T-cell (primary cell): ENCODE measurements around the gene KLHDC3. TPM values are rescaled to one million over a fixed set of nuclear protein-coding genes. Genes with fewer than 3 reads are reported as not detected.
"Not testable (repeated sequence)": the region's sequence is repeated elsewhere in the genome, so short reads cannot be mapped to it uniquely, and the experiment has no call there.

Experiments used
- ATAC-seq, 4 experiments: fragments of 200-7000 bp in 3 of 4; fragments of 150-1000 bp in 1 of 4; cut with Tn5 transposase; replicated peaks in 1 of 4; 1 replicate in 3 of 4; 2 replicates in 1 of 4; pipeline ENCODE4 v1.10.0; 2021; ENCODE audit warnings: moderate library complexity in 3 of 4, mild to moderate bottlenecking in 2 of 4, moderate number of reproducible peaks in 1 of 4
- CTCF ChIA-PET, 2 donors: fragments of 300-600 bp; sonication (Branson Sonifier 250); formaldehyde crosslinking; loops; one replicate each; lab custom pipeline; 2022; ENCODE audit warnings: antibody characterized with exemption in 2 of 2; lab: Charles Lee
- POLR2A ChIA-PET, 2 donors: fragments of 300-600 bp; sonication (Branson Sonifier 250); formaldehyde crosslinking; loops; one replicate each; lab custom pipeline; 2022; ENCODE audit warnings: antibody characterized with exemption in 2 of 2; lab: Charles Lee
- DNase-seq, 35 experiments: peaks; one replicate each; pipeline versions ENCODE4 v3.0.0 to v3.0.0-alpha.2; 2013 to 2023
- H3K27ac ChIP-seq: one replicate; pipeline ENCODE4 v1.5.1; 2013; ENCODE audit warnings: low read length
- H3K27me3 ChIP-seq, 2 experiments: replicated peaks in 1 of 2; 1 replicate in 1 of 2; 2 replicates in 1 of 2; pipeline versions ENCODE4 v1.6.1 to v1.7.0; 2013; ENCODE audit warnings: low read length in 1 of 2, mixed read lengths in 1 of 2; ENCODE audit not compliant: control insufficient read depth in 2 of 2, insufficient read depth in 2 of 2; ENCODE audit errors: extremely low read depth in 1 of 2
- H3K36me3 ChIP-seq, 2 donors: 1 replicate in 1 of 2; 2 replicates in 1 of 2; pipeline versions ENCODE4 v1.6.1 to v1.7.0; 2013; ENCODE audit warnings: low read length in 1 of 2; ENCODE audit not compliant: control insufficient read depth in 2 of 2, insufficient read depth in 1 of 2; ENCODE audit errors: extremely low read depth in 1 of 2
- H3K4me1 ChIP-seq, 2 experiments: 1 replicate in 1 of 2; 2 replicates in 1 of 2; pipeline versions ENCODE4 v1.6.1 to v1.7.0; 2013; ENCODE audit warnings: low read length in 2 of 2, mixed read lengths in 1 of 2; ENCODE audit not compliant: insufficient read depth in 2 of 2, control insufficient read depth in 1 of 2; ENCODE audit errors: extremely low read depth in 1 of 2
- H3K4me3 ChIP-seq, 2 donors: 1 replicate in 1 of 2; 2 replicates in 1 of 2; pipeline versions ENCODE4 v1.5.1 to v1.7.0; 2013; ENCODE audit warnings: mild to moderate bottlenecking in 2 of 2, low read length in 1 of 2, moderate library complexity in 1 of 2; ENCODE audit not compliant: control insufficient read depth in 1 of 2; ENCODE audit errors: extremely low read depth in 1 of 2
- H3K9me3 ChIP-seq: 2 replicates; pipeline ENCODE4 v1.7.0; 2013
- H3K27ac Mint-ChIP-seq, 2 donors: one replicate each; pipeline ENCODE4 v1.8.0; 2020 to 2021; ENCODE audit warnings: mild to moderate bottlenecking in 2 of 2, mixed read lengths in 2 of 2
- H3K27me3 Mint-ChIP-seq, 2 donors: one replicate each; pipeline ENCODE4 v1.8.0; 2021 to 2022; ENCODE audit warnings: mixed read lengths in 2 of 2
- H3K36me3 Mint-ChIP-seq: one replicate; pipeline ENCODE4 v1.8.0; 2021; ENCODE audit warnings: mixed read lengths
- H3K4me1 Mint-ChIP-seq, 3 donors: one replicate each; pipeline ENCODE4 v1.8.0; 2020 to 2022; ENCODE audit warnings: mixed read lengths in 3 of 3, mild to moderate bottlenecking in 1 of 3
- H3K4me3 Mint-ChIP-seq, 3 donors: one replicate each; pipeline ENCODE4 v1.8.0; 2020 to 2022; ENCODE audit warnings: mild to moderate bottlenecking in 3 of 3, mixed read lengths in 3 of 3, moderate library complexity in 3 of 3
- H3K9me3 Mint-ChIP-seq, 3 donors: one replicate each; pipeline ENCODE4 v1.8.0; 2020 to 2022; ENCODE audit warnings: mixed read lengths in 3 of 3
- WGBS: methylation state at CpG from one replicate; pipeline ENCODE4 v1.1.5; 2013; ENCODE audit warnings: missing lambda C conversion rate; ENCODE audit not compliant: insufficient coverage; 5-methylcytosine and 5-hydroxymethylcytosine counted together
- total RNA-seq, 35 experiments: library from RNA in 6 of 35; stranded (reverse) in 6 of 35; fragments of 120-200 nt in 1 of 35; gene quantifications; one replicate each; pipeline versions ENCODE4 v1.2.1 to v1.2.4 and lab custom pipeline; 2013 to 2026

Gene KLHDC3
- total RNA-seq, 5 donors from 2014 or later (not counting 1 experiment from before 2014, with no cell fraction given), result 40.5 to 75.3 (median 66.9) TPM

- H3K4me3 Mint-ChIP-seq, result no peak overlapping the region
- ATAC-seq (no peak), DNase-seq (no peak)
- no peaks in the 10 kb centered on the region for H3K27me3 ChIP-seq
- POLR2A ChIA-PET, result no interaction called here
- WGBS, result 94% methylated on average over 2 of the region's 9 CpGs
- peaks cover 0 to 4% (median 0%) of the 10 kb centered on the region in 3 donors for H3K4me1 Mint-ChIP-seq
- no peak overlapping the region for H3K27ac Mint-ChIP-seq
- no peak overlapping the region for H3K4me3 ChIP-seq
- H3K4me1 ChIP-seq, result no peaks in the 10 kb centered on the region
- peaks cover 37% of the 10 kb centered on the region for H3K36me3 Mint-ChIP-seq
- H3K36me3 ChIP-seq, result peaks cover 25 to 51% of the 10 kb centered on the region in 2 donors
- no peaks in the 10 kb centered on the region for H3K27me3 Mint-ChIP-seq
- no peaks in the 10 kb centered on the region for H3K9me3 ChIP-seq
- H3K27ac ChIP-seq, result no peak overlapping the region
- H3K9me3 Mint-ChIP-seq, result no peaks in the 10 kb centered on the region
- CTCF ChIA-PET, result no interaction called here
Measured at GRCh38 chr6:43036712-43037111, 22.7 kb downstream of the KLHDC3 start.

GRCh38 chr6:43037197-43037596, 23.1 kb downstream of the KLHDC3 start:
- Mint-ChIP-seq H3K9me3 (no peaks in the 10 kb centered on the region), H3K27ac (peak overlapping the region in 1 of 2 donors; percentile 59), H3K4me1 (peaks cover 0 to 4% (median 0%) of the 10 kb centered on the region in 3 donors), H3K4me3 (no peak overlapping the region), H3K36me3 (peaks cover 37% of the 10 kb centered on the region), H3K27me3 (no peaks in the 10 kb centered on the region)
- no peaks in the 10 kb centered on the region for H3K9me3 ChIP-seq
- no peak overlapping the region for H3K4me3 ChIP-seq
- no peak overlapping the region for H3K27ac ChIP-seq
- DNase-seq (no peak), ATAC-seq (no peak)
- POLR2A ChIA-PET, result no interaction called here
- no peaks in the 10 kb centered on the region for H3K27me3 ChIP-seq
- 80% methylated on average over 5 of the region's 5 CpGs for WGBS
- peaks cover 23 to 51% of the 10 kb centered on the region in 2 donors for H3K36me3 ChIP-seq
- CTCF ChIA-PET, result no interaction called here
- H3K4me1 ChIP-seq, result no peaks in the 10 kb centered on the region

- ChIA-PET POLR2A (no interaction called here), CTCF (no interaction called here)
- no peak for ATAC-seq
- Mint-ChIP-seq H3K4me3 (no peak overlapping the region), H3K4me1 (peaks cover 0 to 4% (median 0%) of the 10 kb centered on the region in 3 donors), H3K36me3 (peaks cover 40% of the 10 kb centered on the region), H3K27ac (no peak overlapping the region), H3K9me3 (no peaks in the 10 kb centered on the region), H3K27me3 (no peaks in the 10 kb centered on the region)
- DNase-seq, result no peak
- Histone ChIP-seq H3K27me3 (no peaks in the 10 kb centered on the region), H3K27ac (no peak overlapping the region), H3K9me3 (no peaks in the 10 kb centered on the region), H3K36me3 (peaks cover 21 to 55% of the 10 kb centered on the region in 2 donors), H3K4me3 (no peak overlapping the region), H3K4me1 (no peaks in the 10 kb centered on the region)
- 100% methylated on average over 4 of the region's 9 CpGs for WGBS
Measured at GRCh38 chr6:43037706-43038105, 23.7 kb downstream of the KLHDC3 start.

GRCh38 chr6:43038727-43039126, 24.7 kb downstream of the KLHDC3 start:
- DNase-seq (no peak), ATAC-seq (no peak)
- no peaks in the 10 kb centered on the region for H3K4me1 ChIP-seq
- Mint-ChIP-seq H3K4me3 (no peak overlapping the region), H3K4me1 (no peaks in the 10 kb centered on the region), H3K27me3 (no peaks in the 10 kb centered on the region), H3K27ac (no peak overlapping the region), H3K36me3 (peaks cover 43% of the 10 kb centered on the region), H3K9me3 (no peaks in the 10 kb centered on the region)
- CTCF ChIA-PET, result no interaction called here
- H3K27me3 ChIP-seq, result no peaks in the 10 kb centered on the region
- 95% methylated on average over 9 of the region's 9 CpGs for WGBS
- no peaks in the 10 kb centered on the region for H3K9me3 ChIP-seq
- H3K36me3 ChIP-seq, result peaks cover 15 to 60% of the 10 kb centered on the region in 2 donors
- POLR2A ChIA-PET, result no interaction called here
- no peak overlapping the region for H3K27ac ChIP-seq
- no peak overlapping the region for H3K4me3 ChIP-seq

- H3K27ac ChIP-seq, result no peak overlapping the region
- Mint-ChIP-seq H3K27ac (no peak overlapping the region), H3K27me3 (no peaks in the 10 kb centered on the region), H3K4me1 (no peaks in the 10 kb centered on the region), H3K36me3 (peaks cover 51% of the 10 kb centered on the region), H3K9me3 (no peaks in the 10 kb centered on the region), H3K4me3 (no peak overlapping the region)
- CTCF ChIA-PET, result no interaction called here
- DNase-seq (no peak), ATAC-seq (no peak)
- H3K4me1 ChIP-seq, result no peaks in the 10 kb centered on the region
- H3K36me3 ChIP-seq, result peaks cover 13 to 64% of the 10 kb centered on the region in 2 donors
- no peaks in the 10 kb centered on the region for H3K9me3 ChIP-seq
- no peaks in the 10 kb centered on the region for H3K27me3 ChIP-seq
- no peak overlapping the region for H3K4me3 ChIP-seq
- POLR2A ChIA-PET, result no interaction called here
- WGBS, result 97% methylated on average over 13 of the region's 18 CpGs
Measured at GRCh38 chr6:43040542-43041257, 26.7 kb downstream of the KLHDC3 start.

GRCh38 chr6:43041475-43041874, 27.4 kb downstream of the KLHDC3 start:
- CTCF ChIA-PET, H3K27me3 Mint-ChIP-seq, POLR2A ChIA-PET, H3K4me1 Mint-ChIP-seq, H3K27ac ChIP-seq, DNase-seq, H3K9me3 Mint-ChIP-seq, ATAC-seq, H3K9me3 ChIP-seq, H3K4me3 ChIP-seq, H3K4me3 Mint-ChIP-seq, H3K27ac Mint-ChIP-seq, H3K27me3 ChIP-seq, H3K4me1 ChIP-seq: not testable (repeated sequence)
- H3K36me3 ChIP-seq, result peaks cover 12 to 63% of the 10 kb centered on the region in 2 donors
- peaks cover 54% of the 10 kb centered on the region for H3K36me3 Mint-ChIP-seq
- 100% methylated on average over 2 of the region's 8 CpGs for WGBS
